ENCODE data around the gene CLPTM1L.

The CLPTM1L gene

GRCh38 chr5:1344975-1345838 is at the start of gene CLPTM1L:
TSS of gene CLPTM1L (minus strand) at chr5:1345099. CDS start at chr5:1344841, 258 bp downstream.
- DNase-seq, result peak; percentile 92

- no peak for DNase-seq
These were observed 48.9 kb upstream of the CLPTM1L start for GRCh38 chr5:1393571-1394501.

- no peak for DNase-seq
These were observed 48.1 kb upstream of the CLPTM1L start for GRCh38 chr5:1392801-1393565.

DNA sequence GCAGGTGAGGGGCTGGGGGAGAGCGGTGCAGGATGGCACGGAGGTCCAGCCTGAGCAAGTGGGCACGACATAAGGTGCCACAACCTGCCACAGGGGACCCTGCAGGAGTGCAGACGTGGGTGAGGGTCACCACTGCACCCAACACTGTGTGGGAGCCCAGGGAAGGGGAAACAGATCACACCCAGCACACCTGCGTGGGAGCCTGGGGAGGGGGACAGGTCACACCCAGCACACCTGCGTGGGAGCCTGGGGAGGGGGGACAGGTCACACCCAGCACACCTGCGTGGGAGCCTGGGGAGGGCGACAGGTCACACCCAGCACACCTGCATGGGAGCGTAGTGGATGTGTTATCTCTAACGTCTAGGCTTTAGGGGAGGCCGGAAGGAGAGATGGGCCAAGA is 47.4 kb upstream of the CLPTM1L start:
- no peak for DNase-seq

GRCh38 chr5:1391691-1392090 is 46.8 kb upstream of the CLPTM1L start:
- DNase-seq, result no peak

- DNase-seq, result no peak
These were observed 46.1 kb upstream of the CLPTM1L start for GRCh38 chr5:1390861-1391600.

- DNase-seq, result no peak
These were observed 45.4 kb upstream of the CLPTM1L start for GRCh38 chr5:1390333-1390732.

GRCh38 chr5:1388383-1388967 is 43.6 kb upstream of the CLPTM1L start:
- DNase-seq, result no peak

DNA sequence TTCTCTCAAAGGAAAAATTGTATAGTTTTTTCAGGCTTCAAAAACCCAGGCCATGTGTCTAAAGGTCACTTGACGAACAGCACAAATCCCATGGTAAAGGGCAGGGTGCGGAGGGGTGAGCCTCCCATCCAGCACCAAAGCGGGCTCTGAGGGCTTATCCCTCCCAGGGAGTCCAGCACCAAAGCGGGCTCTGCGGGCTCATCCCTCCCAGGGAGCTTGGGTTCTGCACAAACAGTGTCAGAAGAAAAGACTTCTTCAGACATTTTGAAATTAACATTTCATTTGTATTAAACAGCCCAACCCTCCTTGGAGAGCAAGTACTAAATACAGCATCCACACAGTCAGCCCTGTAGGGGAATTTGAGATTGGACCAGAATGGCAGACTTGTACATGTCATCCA is 43.0 kb upstream of the CLPTM1L start:
- DNase-seq, result no peak

- DNase-seq, result peak; percentile 18
These were observed 42.3 kb upstream of the CLPTM1L start for GRCh38 chr5:1387059-1387755.

GRCh38 chr5:1386274-1386717 is 41.4 kb upstream of the CLPTM1L start:
- peak; percentile 83 for DNase-seq

- DNase-seq, result peak; percentile 96
These were observed 40.7 kb upstream of the CLPTM1L start for GRCh38 chr5:1385395-1386273.

DNA sequence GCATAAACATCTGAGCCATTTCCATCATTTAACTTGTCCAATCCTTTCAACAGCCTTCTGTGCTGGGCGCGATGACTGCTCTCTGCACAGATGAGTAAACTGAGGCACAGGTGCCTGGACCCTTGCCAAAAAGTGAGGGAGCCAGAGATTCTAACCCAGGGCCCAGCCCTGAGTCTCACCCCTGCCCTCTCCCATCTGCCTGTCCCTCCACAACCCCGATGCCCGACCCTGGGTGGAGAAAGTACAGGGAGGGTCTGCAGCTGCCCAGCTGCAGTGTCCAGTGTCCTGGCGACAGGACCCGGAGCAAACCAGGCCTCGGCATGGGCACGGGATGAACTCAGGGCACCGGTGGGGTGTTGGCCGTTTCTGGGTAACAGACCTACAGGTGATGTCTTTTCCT is 39.6 kb upstream of the CLPTM1L start:
- no peak for DNase-seq

DNA sequence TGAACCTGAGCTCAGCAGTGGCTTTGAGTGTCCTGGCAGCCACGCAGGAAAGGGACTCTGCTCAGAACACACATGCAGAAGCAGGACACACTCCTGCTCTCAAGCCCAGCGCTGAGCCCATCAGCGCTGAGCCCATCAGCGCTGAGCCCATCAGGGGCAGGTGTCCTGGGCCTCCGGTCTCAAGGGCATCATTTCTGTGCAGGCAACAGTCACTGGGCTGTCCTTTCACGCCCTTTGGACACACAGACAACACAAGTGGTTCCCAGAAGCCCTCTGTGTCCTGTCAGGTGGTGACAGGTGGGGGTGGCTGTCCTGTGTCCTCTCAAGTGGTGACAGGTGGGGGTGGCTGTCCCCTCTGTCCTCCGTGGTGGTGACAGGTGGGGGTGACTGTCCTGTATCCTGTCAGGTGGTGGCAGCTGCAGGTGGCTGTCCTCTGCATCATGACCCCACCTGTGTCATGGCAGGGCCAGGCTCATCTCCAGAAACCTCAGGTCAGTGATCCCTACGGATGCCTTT is 39.0 kb upstream of the CLPTM1L start:
- DNase-seq, result no peak

DNA sequence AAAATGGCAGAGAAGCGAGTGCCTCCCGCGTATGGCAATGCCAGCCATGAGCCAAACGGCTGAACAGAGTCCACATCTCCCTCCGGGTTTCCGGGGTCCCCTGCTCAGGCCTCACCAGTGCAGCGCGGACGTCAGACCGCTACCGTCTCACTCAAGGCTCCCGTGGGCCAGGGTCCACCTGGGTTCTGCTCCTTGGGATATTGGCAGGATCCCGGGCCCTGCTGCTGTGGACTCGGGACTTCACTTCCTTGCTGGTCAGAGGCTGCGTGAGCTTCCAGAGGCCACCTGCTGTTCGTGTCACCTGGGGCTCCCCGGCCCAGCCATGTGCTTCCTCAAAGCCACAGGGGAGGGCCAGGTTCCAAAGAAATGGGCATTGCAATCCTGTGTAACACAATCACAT is 38.4 kb upstream of the CLPTM1L start:
- no peak for DNase-seq

GRCh38 chr5:1382248-1382700 is 37.4 kb upstream of the CLPTM1L start:
- no peak for DNase-seq

DNA sequence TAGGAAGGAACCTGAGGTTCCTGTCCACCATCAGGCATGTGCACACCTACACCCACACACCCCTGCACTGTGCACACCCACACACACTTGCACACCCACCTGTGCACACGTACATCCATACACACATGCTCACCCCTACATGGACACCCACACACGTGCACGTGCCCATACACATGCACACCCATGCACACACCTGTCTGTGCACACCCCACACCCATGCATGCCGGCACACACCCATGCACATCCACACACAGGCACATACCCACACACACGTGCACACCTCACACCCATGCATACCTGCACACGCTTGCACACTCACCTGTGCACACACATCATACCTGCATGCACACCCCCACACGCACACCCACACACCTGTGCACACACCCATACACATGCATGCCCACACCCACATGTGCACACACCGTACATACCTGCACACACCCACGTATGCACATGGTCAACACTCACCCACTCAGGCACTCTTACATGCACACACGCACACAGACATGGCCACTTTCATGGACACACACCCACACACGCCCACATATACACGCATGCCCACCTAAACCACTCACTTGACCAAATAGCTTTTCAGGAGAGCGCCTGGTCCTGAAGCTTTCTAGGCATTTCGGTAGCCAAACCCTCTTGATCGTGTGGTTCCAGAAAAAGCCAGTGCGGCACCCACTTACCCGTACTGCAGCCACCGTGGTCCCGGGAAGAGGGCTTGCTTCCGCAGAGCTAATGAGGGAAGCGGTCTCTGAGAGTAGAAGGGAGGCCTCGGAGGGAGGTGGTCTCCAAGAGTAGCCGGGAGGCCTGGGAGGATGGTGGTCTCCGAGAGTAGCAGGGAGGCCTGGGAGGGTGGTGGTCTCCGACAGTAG is 36.7 kb upstream of the CLPTM1L start:
- DNase-seq, result no peak

- no peak for DNase-seq
These were observed 36.0 kb upstream of the CLPTM1L start for GRCh38 chr5:1380910-1381309.
